Smooth muscle cell (in vitro differentiated cells): ENCODE data around the gene ZNHIT1. TPM values are rescaled to one million over a fixed set of nuclear protein-coding genes. Genes with fewer than 3 reads are reported as not detected.

Experiments
- DNase-seq: peaks from one replicate; lab custom pipeline; 2025; ENCODE audit not compliant: unreplicated experiment; lab: John Stamatoyannopoulos, UW
- H2AFZ ChIP-seq: fragments of 200-600 bp; sonication (generic); 2 replicates; pipeline ENCODE4 v1.6.0; 2016; ENCODE audit warnings: antibody characterized with exemption, low read depth, mild to moderate bottlenecking
- H3F3A ChIP-seq: fragments of 200-600 bp; sonication (generic); 2 replicates; pipeline ENCODE4 v1.6.0; 2017; ENCODE audit warnings: antibody characterized with exemption, low read depth
- H3K27ac ChIP-seq: fragments of 200-600 bp; sonication (generic); 2 replicates; pipeline ENCODE4 v1.5.1; 2016; ENCODE audit warnings: low read depth, mild to moderate bottlenecking
- H3K27me3 ChIP-seq: fragments of 200-600 bp; sonication (generic); 2 replicates; pipeline ENCODE4 v1.6.1; 2016; ENCODE audit warnings: low read depth, mild to moderate bottlenecking
- H3K36me3 ChIP-seq: fragments of 200-600 bp; sonication (generic); 2 replicates; pipeline ENCODE4 v1.5.1; 2016; ENCODE audit warnings: low read depth
- H3K4me1 ChIP-seq: fragments of 200-600 bp; sonication (generic); 2 replicates; pipeline ENCODE4 v1.5.1; 2016; ENCODE audit warnings: low read depth
- H3K4me2 ChIP-seq: fragments of 200-600 bp; sonication (generic); 2 replicates; pipeline ENCODE4 v1.6.0; 2016; ENCODE audit warnings: mild to moderate bottlenecking
- H3K4me3 ChIP-seq: fragments of 200-600 bp; sonication (generic); 2 replicates; pipeline ENCODE4 v1.5.1; 2016; ENCODE audit warnings: mild to moderate bottlenecking
- H3K79me2 ChIP-seq: fragments of 200-600 bp; sonication (generic); 2 replicates; pipeline ENCODE4 v1.6.0; 2016; ENCODE audit warnings: low read depth, mild to moderate bottlenecking
- H3K9ac ChIP-seq: fragments of 200-600 bp; sonication (generic); 2 replicates; pipeline ENCODE4 v1.6.0; 2016; ENCODE audit warnings: low read depth
- H3K9me3 ChIP-seq: fragments of 200-600 bp; sonication (generic); replicated peaks from 2 replicates; pipeline ENCODE4 v1.5.1; 2016; ENCODE audit warnings: low read depth
- H4K20me1 ChIP-seq: fragments of 200-600 bp; sonication (generic); 2 replicates; pipeline ENCODE4 v1.6.0; 2016; ENCODE audit warnings: low read depth
- WGBS: methylation state at CpG from one replicate; pipeline ENCODE4 v1.1.7; 2016; ENCODE audit warnings: low lambda C conversion rate; 5-methylcytosine and 5-hydroxymethylcytosine counted together
- polyA plus RNA-seq: library from polyadenylated mRNA; unstranded; fragments of >200 nt; fragmentation: Nextera tagmentation; extraction: Ambion mirVana; gene quantifications from 2 replicates; pipeline ENCODE4 v1.2.1, GENCODE V29; 2016
- total RNA-seq: library from RNA; depleted of rRNA; stranded (reverse); fragments of >200 nt; gene quantifications from 2 replicates; pipeline ENCODE4 v1.2.3, GENCODE V29; 2014
- TF ChIP-seq, protein P1 (sequence below): fragments of 200-600 bp; sonication (generic); IDR thresholded peaks from 2 replicates; pipeline ENCODE4 v1.5.1; 2017; ENCODE audit warnings: borderline replicate concordance, mild to moderate bottlenecking, antibody characterized with exemption; ENCODE audit not compliant: insufficient read depth, poor library complexity, severe bottlenecking

ZNHIT1 gene
- total and polyA plus RNA-seq, 2 experiments from 2014 or later = 100 to 123 TPM

DNA sequence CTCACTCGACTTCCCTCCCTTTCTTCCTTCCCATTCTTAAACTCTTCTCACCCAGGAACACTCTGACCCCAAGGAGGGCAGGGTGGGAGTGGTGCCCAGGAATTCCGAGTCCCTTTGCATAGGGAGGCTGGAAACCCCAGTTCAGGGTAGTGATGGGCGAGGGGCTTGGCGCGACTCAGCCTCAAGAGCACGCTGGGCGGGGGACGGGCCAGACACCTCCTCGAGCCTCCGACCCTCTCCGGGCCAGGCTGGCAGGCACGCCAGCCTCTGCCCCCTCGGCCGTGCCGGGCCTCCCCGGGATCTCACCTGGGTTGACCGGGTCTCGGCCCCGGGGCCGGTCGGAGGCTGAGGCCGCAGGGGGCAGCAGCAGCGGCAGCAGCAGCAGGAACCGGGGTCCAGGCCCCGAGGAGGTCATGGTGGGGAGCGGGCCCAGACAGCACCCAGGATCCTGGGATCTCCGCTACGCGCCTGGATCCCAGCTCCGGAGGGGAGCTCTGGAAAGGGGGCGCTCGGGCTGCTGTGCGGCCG is 1.0 kb upstream of the ZNHIT1 start:
- peaks cover 24% of the 10 kb centered on the region for H4K20me1 ChIP-seq
- H3K4me3 ChIP-seq = peak overlapping the region; percentile 74
- H2AFZ ChIP-seq = peak overlapping the region; percentile 75
- peak overlapping the region; percentile 98 for H3K4me2 ChIP-seq
- H3K9ac ChIP-seq = peak overlapping the region; percentile 94
- no peaks in the 10 kb centered on the region for H3K27me3 ChIP-seq
- H3K4me1 ChIP-seq = peaks cover 10% of the 10 kb centered on the region
- no peaks in the 10 kb centered on the region for H3K36me3 ChIP-seq
- no peaks in the 10 kb centered on the region for H3F3A ChIP-seq
- peak overlapping the region; percentile 98 for H3K27ac ChIP-seq
- no peak for DNase-seq
- no peaks in the 10 kb centered on the region for H3K9me3 ChIP-seq
- H3K79me2 ChIP-seq = peaks cover 57% of the 10 kb centered on the region
- WGBS = 1% methylated on average over 22 of the region's 34 CpGs
- TF ChIP-seq, protein P1, sequence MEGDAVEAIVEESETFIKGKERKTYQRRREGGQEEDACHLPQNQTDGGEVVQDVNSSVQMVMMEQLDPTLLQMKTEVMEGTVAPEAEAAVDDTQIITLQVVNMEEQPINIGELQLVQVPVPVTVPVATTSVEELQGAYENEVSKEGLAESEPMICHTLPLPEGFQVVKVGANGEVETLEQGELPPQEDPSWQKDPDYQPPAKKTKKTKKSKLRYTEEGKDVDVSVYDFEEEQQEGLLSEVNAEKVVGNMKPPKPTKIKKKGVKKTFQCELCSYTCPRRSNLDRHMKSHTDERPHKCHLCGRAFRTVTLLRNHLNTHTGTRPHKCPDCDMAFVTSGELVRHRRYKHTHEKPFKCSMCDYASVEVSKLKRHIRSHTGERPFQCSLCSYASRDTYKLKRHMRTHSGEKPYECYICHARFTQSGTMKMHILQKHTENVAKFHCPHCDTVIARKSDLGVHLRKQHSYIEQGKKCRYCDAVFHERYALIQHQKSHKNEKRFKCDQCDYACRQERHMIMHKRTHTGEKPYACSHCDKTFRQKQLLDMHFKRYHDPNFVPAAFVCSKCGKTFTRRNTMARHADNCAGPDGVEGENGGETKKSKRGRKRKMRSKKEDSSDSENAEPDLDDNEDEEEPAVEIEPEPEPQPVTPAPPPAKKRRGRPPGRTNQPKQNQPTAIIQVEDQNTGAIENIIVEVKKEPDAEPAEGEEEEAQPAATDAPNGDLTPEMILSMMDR = no peak

DNA sequence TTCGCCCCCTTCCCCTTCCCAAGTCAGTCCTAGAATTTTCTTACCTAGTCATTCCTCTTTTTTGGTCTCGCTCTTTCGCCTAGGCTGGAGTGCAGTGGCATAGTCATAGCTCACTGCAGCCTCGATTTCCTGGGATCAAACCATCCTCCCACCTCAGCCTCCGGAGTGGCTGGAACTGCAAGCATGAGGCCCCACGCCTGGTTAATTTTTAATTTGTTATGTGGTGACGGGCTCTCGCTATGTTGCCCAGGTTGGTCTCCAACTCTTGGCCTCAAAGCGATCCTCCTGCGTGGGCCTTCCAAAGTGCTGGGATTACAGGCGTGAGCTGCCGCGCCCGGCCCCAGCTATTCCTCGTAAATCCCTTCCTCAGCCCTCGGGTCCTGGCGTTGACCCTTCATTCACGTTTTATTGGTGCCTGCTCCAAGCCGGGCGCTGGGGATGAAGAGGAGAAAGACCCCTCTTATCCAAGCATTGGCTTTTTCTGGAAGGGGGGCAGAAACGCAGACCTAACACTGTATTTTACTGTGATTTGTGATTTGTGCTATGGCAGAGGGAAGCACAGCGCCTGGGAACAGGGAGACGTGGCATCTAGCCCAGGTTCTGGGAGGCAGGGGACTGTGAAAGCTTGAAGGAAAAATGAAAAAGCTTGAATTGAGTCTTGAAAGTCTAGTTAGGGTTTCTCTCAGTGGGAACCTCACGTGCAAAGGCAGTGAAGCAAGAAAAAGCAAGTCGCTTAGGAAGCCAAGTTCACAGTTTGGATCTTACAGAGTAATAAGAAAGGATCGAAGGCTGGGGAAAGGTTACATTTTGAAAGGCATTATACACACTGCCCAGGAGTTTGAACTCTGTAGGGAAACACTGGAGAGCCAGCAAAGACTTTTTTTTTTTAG is 516 bp downstream of the ZNHIT1 start:
- Histone ChIP-seq H3F3A (no peaks in the 10 kb centered on the region), H3K27me3 (no peaks in the 10 kb centered on the region), H2AFZ (peak overlapping the region; percentile 86), H3K4me2 (peak overlapping the region; percentile 98), H4K20me1 (peaks cover 38% of the 10 kb centered on the region), H3K27ac (peak overlapping the region; percentile 98), H3K9me3 (no peaks in the 10 kb centered on the region), H3K4me1 (peaks cover 10% of the 10 kb centered on the region), H3K36me3 (no peaks in the 10 kb centered on the region), H3K4me3 (peak overlapping the region; percentile 74), H3K9ac (peak overlapping the region; percentile 94), H3K79me2 (peaks cover 57% of the 10 kb centered on the region)
- TF ChIP-seq, protein P1 = no peak
- WGBS = 11% methylated on average over 26 of the region's 26 CpGs
- DNase-seq = no peak

DNA sequence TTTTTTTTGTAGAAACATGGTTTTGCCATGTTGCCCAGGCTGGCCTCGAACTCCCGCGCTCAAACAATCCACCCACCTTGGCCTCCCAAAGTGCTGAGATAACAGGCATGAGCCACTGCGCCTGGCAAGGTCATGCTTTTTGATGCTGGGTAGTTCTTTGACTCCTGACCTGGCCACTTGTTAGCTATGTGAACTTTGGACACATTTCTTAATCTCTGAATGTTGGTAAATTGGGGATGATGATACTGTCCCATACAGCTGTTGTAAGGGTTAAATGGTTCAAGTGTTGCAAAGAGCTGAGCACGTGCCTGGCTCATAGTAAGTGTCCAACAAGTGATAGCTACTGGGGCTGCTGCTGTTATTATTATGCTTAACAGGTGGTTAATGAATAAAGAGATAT is 2.3 kb downstream of the ZNHIT1 start:
- Histone ChIP-seq H3F3A (no peaks in the 10 kb centered on the region), H3K79me2 (peaks cover 57% of the 10 kb centered on the region), H3K27ac (no peak overlapping the region), H3K27me3 (no peaks in the 10 kb centered on the region), H3K4me3 (no peak overlapping the region), H2AFZ (no peak overlapping the region), H4K20me1 (peaks cover 38% of the 10 kb centered on the region), H3K4me1 (peaks cover 10% of the 10 kb centered on the region), H3K9ac (no peak overlapping the region), H3K4me2 (no peak overlapping the region), H3K9me3 (no peaks in the 10 kb centered on the region), H3K36me3 (no peaks in the 10 kb centered on the region)
- 97% methylated on average over 5 of the region's 5 CpGs for WGBS
- DNase-seq = no peak
- TF ChIP-seq, protein P1 = no peak
